SK-N-SH (cell line): Measurements from ENCODE around the gene MYD88. TPM values are rescaled to one million over a fixed set of nuclear protein-coding genes. Genes with fewer than 3 reads are reported as not detected.

Experiments used
- CTCF ChIA-PET: fragments of 300-600, 350-600 bp; formaldehyde crosslinking; extraction: SDS; loops from one replicate; lab custom pipeline; 2021; lab: Yijun Ruan, JAX
- POLR2A ChIA-PET: fragments of 350-600 bp; sonication (Branson Sonifier 250); formaldehyde crosslinking; extraction: SDS; loops from one replicate; lab custom pipeline; 2020; ENCODE audit warnings: antibody characterized with exemption, inconsistent platforms; lab: Yijun Ruan, JAX
- DNase-seq: peaks from one replicate; pipeline ENCODE4 v3.0.0; 2012
- H2AFZ ChIP-seq: fragments of 200-600 bp; sonication (generic); 2 replicates; pipeline ENCODE4 v1.8.1; 2016; ENCODE audit warnings: antibody characterized with exemption, mild to moderate bottlenecking, low read depth
- H3F3A ChIP-seq: fragments of 200-600 bp; sonication (generic); replicated peaks from 2 replicates; pipeline ENCODE3; 2016; ENCODE audit warnings: antibody characterized with exemption, mild to moderate bottlenecking; ENCODE audit not compliant: insufficient read depth
- H3K27ac ChIP-seq, 2 experiments: fragments of 200-500 bp in 1 of 2; fragments of 200-600 bp in 1 of 2; sonication (Bioruptor generic) in 1 of 2; sonication (generic), shearing (Covaris generic) in 1 of 2; 2 replicates each; pipeline versions ENCODE4 v1.5.1 to v1.6.1; 2014 to 2016; ENCODE audit warnings: low read depth in 2 of 2, inconsistent platforms in 1 of 2, low read length in 1 of 2, mild to moderate bottlenecking in 1 of 2, mixed read lengths in 1 of 2
- H3K27me3 ChIP-seq: fragments of 200-600 bp; sonication (generic), shearing (Covaris generic); 2 replicates; pipeline ENCODE4 v1.6.1; 2016; ENCODE audit warnings: mixed run types; ENCODE audit not compliant: insufficient read depth
- H3K36me3 ChIP-seq, 2 experiments: fragments of 200-500 bp in 1 of 2; fragments of 200-600 bp in 1 of 2; sonication (Bioruptor generic) in 1 of 2; sonication (generic) in 1 of 2; replicated peaks in 1 of 2; 2 replicates each; pipeline versions ENCODE3 to v1.5.1; 2014 to 2016; ENCODE audit warnings: low read length in 1 of 2, mild to moderate bottlenecking in 1 of 2; ENCODE audit not compliant: insufficient read depth in 2 of 2, control insufficient read depth in 1 of 2
- H3K4me1 ChIP-seq, 2 experiments: fragments of 200-500 bp in 1 of 2; fragments of 200-600 bp in 1 of 2; sonication (Bioruptor generic) in 1 of 2; sonication (generic), shearing (Covaris generic) in 1 of 2; 2 replicates each; pipeline versions ENCODE4 v1.5.1 to v1.6.1; 2014 to 2016; ENCODE audit warnings: low read depth in 1 of 2, low read length in 1 of 2, mixed run types in 1 of 2; ENCODE audit not compliant: insufficient read depth in 2 of 2, control insufficient read depth in 1 of 2
- H3K4me2 ChIP-seq: fragments of 200-600 bp; sonication (generic), shearing (Covaris generic); 2 replicates; pipeline ENCODE4 v1.6.1; 2017; ENCODE audit warnings: mixed run types
- H3K4me3 ChIP-seq, 2 experiments: fragments of 200-500 bp in 1 of 2; fragments of 200-600 bp in 1 of 2; sonication (Bioruptor generic) in 1 of 2; sonication (generic), shearing (Covaris generic) in 1 of 2; 2 replicates each; pipeline versions ENCODE4 v1.5.1 to v1.8.1; 2014 to 2016; ENCODE audit warnings: low read depth in 2 of 2, inconsistent platforms in 1 of 2, low read length in 1 of 2, mild to moderate bottlenecking in 1 of 2, mixed read lengths in 1 of 2, moderate library complexity in 1 of 2
- H3K79me2 ChIP-seq: fragments of 200-600 bp; sonication (generic); 2 replicates; pipeline ENCODE4 v1.8.1; 2017; ENCODE audit warnings: mild to moderate bottlenecking; ENCODE audit not compliant: insufficient read depth
- H3K9ac ChIP-seq: fragments of 200-600 bp; sonication (generic); 2 replicates; pipeline ENCODE4 v1.6.1; 2017; ENCODE audit warnings: mixed run types
- H3K9me2 ChIP-seq: fragments of 200-600 bp; sonication (generic); 2 replicates; pipeline ENCODE4 v1.6.1; 2017; ENCODE audit warnings: mixed run types
- H3K9me3 ChIP-seq: fragments of 200-600 bp; sonication (generic); 2 replicates; pipeline ENCODE4 v1.6.1; 2017; ENCODE audit warnings: mixed run types, mild to moderate bottlenecking, moderate library complexity
- H4K20me1 ChIP-seq: fragments of 200-600 bp; sonication (generic); 2 replicates; pipeline ENCODE4 v1.6.1; 2017; ENCODE audit warnings: mild to moderate bottlenecking, mixed run types; ENCODE audit not compliant: insufficient read depth
- CHD2 ChIP-seq: fragments of 150-350 bp; IDR thresholded peaks from 2 replicates; pipeline ENCODE4 v1.6.1; 2018; ENCODE audit warnings: low read length; ENCODE audit not compliant: partially characterized antibody
- ELF1 ChIP-seq: IDR thresholded peaks from 2 replicates; pipeline ENCODE4 v1.4.0; 2012
- FOSL2 ChIP-seq: IDR thresholded peaks from 2 replicates; pipeline ENCODE4 v1.4.0; 2012; ENCODE audit warnings: low read depth, mild to moderate bottlenecking, moderate library complexity, borderline replicate concordance
- FOXJ3 ChIP-seq: sonication (generic); formaldehyde crosslinking; IDR thresholded peaks from 2 replicates; pipeline ENCODE4 v1.5.1; 2020; ENCODE audit warnings: mild to moderate bottlenecking, missing genetic modification reagents
- FOXM1 ChIP-seq: IDR thresholded peaks from 2 replicates; pipeline ENCODE4 v1.4.0; 2012; ENCODE audit warnings: low read depth, mild to moderate bottlenecking
- JUND ChIP-seq: IDR thresholded peaks from 2 replicates; pipeline ENCODE4 v1.4.0; 2012
- NRF1 ChIP-seq: IDR thresholded peaks from 2 replicates; pipeline ENCODE4 v1.6.1; 2012; ENCODE audit warnings: low read depth, mild to moderate bottlenecking, low read length
- POLR2AphosphoS5 ChIP-seq: IDR thresholded peaks from 2 replicates; pipeline ENCODE4 v1.6.1; 2012; ENCODE audit warnings: low read depth, low read length
- RFX5 ChIP-seq: IDR thresholded peaks from 2 replicates; pipeline ENCODE4 v1.6.1; 2012; ENCODE audit warnings: mild to moderate bottlenecking, improper control_type of control experiment, low read length
- SIN3A ChIP-seq: IDR thresholded peaks from 2 replicates; pipeline ENCODE4 v1.6.1; 2012; ENCODE audit warnings: low read depth, mild to moderate bottlenecking, low read length, moderate library complexity, borderline replicate concordance
- SMC3 ChIP-seq: IDR thresholded peaks from 2 replicates; pipeline ENCODE4 v1.6.1; 2012; ENCODE audit warnings: low read depth, low read length, improper control_type of control experiment
- TAF1 ChIP-seq: IDR thresholded peaks from 2 replicates; pipeline ENCODE4 v1.6.1; 2012; ENCODE audit warnings: low read depth, mild to moderate bottlenecking, low read length, moderate library complexity, borderline replicate concordance
- TCF12 ChIP-seq: IDR thresholded peaks from 2 replicates; pipeline ENCODE4 v1.4.0; 2012
- WGBS: methylation state at CpG from one replicate; pipeline ENCODE4 v1.1.6; 2017; ENCODE audit warnings: low lambda C conversion rate; 5-methylcytosine and 5-hydroxymethylcytosine counted together
- polyA plus RNA-seq, 3 experiments: library from polyadenylated mRNA; depleted of rRNA; stranded (reverse); fragments of >200 nt; gene quantifications; 2 replicates each; pipeline ENCODE4 v1.2.3, GENCODE V29; 2012
- TF ChIP-seq, protein P1 (sequence below): fragments of 150-350 bp; IDR thresholded peaks from 2 replicates; pipeline ENCODE4 v1.6.1; 2016; ENCODE audit warnings: mild to moderate bottlenecking, low read depth, low read length
- TF ChIP-seq, protein P2 (sequence below): IDR thresholded peaks from 2 replicates; pipeline ENCODE4; 2012
- TF ChIP-seq, protein P3 (sequence below): IDR thresholded peaks from 2 replicates; pipeline ENCODE4 v1.4.0; 2012; ENCODE audit warnings: low read depth
- TF ChIP-seq, protein P4 (sequence below): fragments of 200-600 bp; sonication (generic); IDR thresholded peaks from 2 replicates; pipeline ENCODE4 v1.6.1; 2017; ENCODE audit warnings: antibody characterized with exemption, mild to moderate bottlenecking, moderate library complexity
- TF ChIP-seq, protein P5 (sequence below): IDR thresholded peaks from 2 replicates; pipeline ENCODE4 v1.6.1; 2012; ENCODE audit warnings: mild to moderate bottlenecking, low read depth, low read length, moderate library complexity
- TF ChIP-seq, protein P6 (sequence below): IDR thresholded peaks from 2 replicates; pipeline ENCODE4 v1.4.0; 2012; ENCODE audit warnings: low read depth, borderline replicate concordance

Gene MYD88
- polyA plus RNA-seq, 1 of the 3 experiments (the other 2 are of a cell fraction): 24.0 TPM

- Histone ChIP-seq H3K27me3 (peaks cover 5% of the 10 kb centered on the region; the same call in 1 of the 2 replicates), H3K9me3 (peaks cover under 1% of the 10 kb centered on the region; the same call in 1 of the 2 replicates), H3K4me2 (no peak overlapping the region), H3K9me2 (no peaks in the 10 kb centered on the region), H3K4me1 (no peaks in the 10 kb centered on the region; a peak in 1 of 4 replicates), H3K36me3 (no peaks in the 10 kb centered on the region), H3F3A (no peaks in the 10 kb centered on the region), H3K79me2 (no peaks in the 10 kb centered on the region), H2AFZ (no peak overlapping the region), H3K27ac (no peak overlapping the region), H3K4me3 (no peak overlapping the region), H4K20me1 (no peaks in the 10 kb centered on the region), H3K9ac (no peak overlapping the region)
- TF ChIP-seq, protein P1, sequence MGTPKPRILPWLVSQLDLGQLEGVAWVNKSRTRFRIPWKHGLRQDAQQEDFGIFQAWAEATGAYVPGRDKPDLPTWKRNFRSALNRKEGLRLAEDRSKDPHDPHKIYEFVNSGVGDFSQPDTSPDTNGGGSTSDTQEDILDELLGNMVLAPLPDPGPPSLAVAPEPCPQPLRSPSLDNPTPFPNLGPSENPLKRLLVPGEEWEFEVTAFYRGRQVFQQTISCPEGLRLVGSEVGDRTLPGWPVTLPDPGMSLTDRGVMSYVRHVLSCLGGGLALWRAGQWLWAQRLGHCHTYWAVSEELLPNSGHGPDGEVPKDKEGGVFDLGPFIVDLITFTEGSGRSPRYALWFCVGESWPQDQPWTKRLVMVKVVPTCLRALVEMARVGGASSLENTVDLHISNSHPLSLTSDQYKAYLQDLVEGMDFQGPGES: no peak
- TF ChIP-seq ELF1 (no peak), NRF1 (no peak), RFX5 (no peak), SMC3 (no peak), TCF12 (no peak)
- TF ChIP-seq, protein P2, sequence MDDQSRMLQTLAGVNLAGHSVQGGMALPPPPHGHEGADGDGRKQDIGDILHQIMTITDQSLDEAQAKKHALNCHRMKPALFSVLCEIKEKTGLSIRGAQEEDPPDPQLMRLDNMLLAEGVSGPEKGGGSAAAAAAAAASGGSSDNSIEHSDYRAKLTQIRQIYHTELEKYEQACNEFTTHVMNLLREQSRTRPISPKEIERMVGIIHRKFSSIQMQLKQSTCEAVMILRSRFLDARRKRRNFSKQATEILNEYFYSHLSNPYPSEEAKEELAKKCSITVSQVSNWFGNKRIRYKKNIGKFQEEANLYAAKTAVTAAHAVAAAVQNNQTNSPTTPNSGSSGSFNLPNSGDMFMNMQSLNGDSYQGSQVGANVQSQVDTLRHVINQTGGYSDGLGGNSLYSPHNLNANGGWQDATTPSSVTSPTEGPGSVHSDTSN: no peak
- WGBS: 23% methylated on average over 5 of the region's 5 CpGs
- no peak for DNase-seq
- ChIA-PET CTCF (no interaction called here), POLR2A (no interaction called here)
Measured at GRCh38 chr3:38099518-38099917, 38.9 kb upstream of the MYD88 start.

DNA sequence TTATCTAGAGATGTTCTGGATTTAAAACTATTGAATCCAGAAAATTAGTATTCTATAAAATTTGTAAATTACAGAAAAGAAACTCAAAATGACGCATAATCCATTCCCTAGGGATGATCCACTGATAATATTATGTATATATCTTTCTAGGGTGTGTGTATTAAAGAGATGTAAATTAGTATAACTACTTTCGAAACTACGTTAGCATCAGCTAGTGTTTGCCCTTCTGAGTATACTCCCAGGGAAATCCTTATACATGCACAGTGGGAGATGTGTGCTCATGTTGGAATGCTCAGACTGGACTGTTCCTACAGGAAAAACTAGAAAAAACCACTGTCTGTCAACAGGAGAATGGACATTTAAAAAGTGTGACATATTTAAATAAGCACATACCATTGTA lies 38.0 kb upstream of the MYD88 start:
- CTCF ChIA-PET: no interaction called here
- TF ChIP-seq, protein P3, sequence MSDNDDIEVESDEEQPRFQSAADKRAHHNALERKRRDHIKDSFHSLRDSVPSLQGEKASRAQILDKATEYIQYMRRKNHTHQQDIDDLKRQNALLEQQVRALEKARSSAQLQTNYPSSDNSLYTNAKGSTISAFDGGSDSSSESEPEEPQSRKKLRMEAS: no peak
- TF ChIP-seq, protein P4, sequence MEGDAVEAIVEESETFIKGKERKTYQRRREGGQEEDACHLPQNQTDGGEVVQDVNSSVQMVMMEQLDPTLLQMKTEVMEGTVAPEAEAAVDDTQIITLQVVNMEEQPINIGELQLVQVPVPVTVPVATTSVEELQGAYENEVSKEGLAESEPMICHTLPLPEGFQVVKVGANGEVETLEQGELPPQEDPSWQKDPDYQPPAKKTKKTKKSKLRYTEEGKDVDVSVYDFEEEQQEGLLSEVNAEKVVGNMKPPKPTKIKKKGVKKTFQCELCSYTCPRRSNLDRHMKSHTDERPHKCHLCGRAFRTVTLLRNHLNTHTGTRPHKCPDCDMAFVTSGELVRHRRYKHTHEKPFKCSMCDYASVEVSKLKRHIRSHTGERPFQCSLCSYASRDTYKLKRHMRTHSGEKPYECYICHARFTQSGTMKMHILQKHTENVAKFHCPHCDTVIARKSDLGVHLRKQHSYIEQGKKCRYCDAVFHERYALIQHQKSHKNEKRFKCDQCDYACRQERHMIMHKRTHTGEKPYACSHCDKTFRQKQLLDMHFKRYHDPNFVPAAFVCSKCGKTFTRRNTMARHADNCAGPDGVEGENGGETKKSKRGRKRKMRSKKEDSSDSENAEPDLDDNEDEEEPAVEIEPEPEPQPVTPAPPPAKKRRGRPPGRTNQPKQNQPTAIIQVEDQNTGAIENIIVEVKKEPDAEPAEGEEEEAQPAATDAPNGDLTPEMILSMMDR: no peak
- TF ChIP-seq, protein P5, sequence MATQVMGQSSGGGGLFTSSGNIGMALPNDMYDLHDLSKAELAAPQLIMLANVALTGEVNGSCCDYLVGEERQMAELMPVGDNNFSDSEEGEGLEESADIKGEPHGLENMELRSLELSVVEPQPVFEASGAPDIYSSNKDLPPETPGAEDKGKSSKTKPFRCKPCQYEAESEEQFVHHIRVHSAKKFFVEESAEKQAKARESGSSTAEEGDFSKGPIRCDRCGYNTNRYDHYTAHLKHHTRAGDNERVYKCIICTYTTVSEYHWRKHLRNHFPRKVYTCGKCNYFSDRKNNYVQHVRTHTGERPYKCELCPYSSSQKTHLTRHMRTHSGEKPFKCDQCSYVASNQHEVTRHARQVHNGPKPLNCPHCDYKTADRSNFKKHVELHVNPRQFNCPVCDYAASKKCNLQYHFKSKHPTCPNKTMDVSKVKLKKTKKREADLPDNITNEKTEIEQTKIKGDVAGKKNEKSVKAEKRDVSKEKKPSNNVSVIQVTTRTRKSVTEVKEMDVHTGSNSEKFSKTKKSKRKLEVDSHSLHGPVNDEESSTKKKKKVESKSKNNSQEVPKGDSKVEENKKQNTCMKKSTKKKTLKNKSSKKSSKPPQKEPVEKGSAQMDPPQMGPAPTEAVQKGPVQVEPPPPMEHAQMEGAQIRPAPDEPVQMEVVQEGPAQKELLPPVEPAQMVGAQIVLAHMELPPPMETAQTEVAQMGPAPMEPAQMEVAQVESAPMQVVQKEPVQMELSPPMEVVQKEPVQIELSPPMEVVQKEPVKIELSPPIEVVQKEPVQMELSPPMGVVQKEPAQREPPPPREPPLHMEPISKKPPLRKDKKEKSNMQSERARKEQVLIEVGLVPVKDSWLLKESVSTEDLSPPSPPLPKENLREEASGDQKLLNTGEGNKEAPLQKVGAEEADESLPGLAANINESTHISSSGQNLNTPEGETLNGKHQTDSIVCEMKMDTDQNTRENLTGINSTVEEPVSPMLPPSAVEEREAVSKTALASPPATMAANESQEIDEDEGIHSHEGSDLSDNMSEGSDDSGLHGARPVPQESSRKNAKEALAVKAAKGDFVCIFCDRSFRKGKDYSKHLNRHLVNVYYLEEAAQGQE: no peak
- TF ChIP-seq POLR2AphosphoS5: no peak
- no peak for TF ChIP-seq FOXJ3 (CRISPR knock-in tag)
- no peak for TF ChIP-seq TAF1
- no peak for TF ChIP-seq NRF1
- TF ChIP-seq RFX5: no peak
- TF ChIP-seq JUND: no peak
- no peak for TF ChIP-seq TCF12
- TF ChIP-seq CHD2: no peak
- TF ChIP-seq FOSL2: no peak
- TF ChIP-seq, protein P6, sequence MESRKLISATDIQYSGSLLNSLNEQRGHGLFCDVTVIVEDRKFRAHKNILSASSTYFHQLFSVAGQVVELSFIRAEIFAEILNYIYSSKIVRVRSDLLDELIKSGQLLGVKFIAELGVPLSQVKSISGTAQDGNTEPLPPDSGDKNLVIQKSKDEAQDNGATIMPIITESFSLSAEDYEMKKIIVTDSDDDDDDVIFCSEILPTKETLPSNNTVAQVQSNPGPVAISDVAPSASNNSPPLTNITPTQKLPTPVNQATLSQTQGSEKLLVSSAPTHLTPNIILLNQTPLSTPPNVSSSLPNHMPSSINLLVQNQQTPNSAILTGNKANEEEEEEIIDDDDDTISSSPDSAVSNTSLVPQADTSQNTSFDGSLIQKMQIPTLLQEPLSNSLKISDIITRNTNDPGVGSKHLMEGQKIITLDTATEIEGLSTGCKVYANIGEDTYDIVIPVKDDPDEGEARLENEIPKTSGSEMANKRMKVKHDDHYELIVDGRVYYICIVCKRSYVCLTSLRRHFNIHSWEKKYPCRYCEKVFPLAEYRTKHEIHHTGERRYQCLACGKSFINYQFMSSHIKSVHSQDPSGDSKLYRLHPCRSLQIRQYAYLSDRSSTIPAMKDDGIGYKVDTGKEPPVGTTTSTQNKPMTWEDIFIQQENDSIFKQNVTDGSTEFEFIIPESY: no peak
- no peak for TF ChIP-seq ELF1
- TF ChIP-seq SIN3A: no peak
- TF ChIP-seq FOXM1: no peak

More for the DNA sequence above, 38.0 kb upstream of the MYD88 start:
- H3K9ac ChIP-seq: no peak overlapping the region
- peaks cover 8% of the 10 kb centered on the region; the same call in 1 of the 2 replicates for H3K9me3 ChIP-seq
- H3K4me2 ChIP-seq: no peak overlapping the region
- H3K36me3 ChIP-seq: no peaks in the 10 kb centered on the region
- H3K4me3 ChIP-seq: no peak overlapping the region
- H3K79me2 ChIP-seq: no peaks in the 10 kb centered on the region
- no peaks in the 10 kb centered on the region for H3K9me2 ChIP-seq
- no peaks in the 10 kb centered on the region for H4K20me1 ChIP-seq
- H2AFZ ChIP-seq: no peak overlapping the region
- no peaks in the 10 kb centered on the region; a peak in 1 of 4 replicates for H3K4me1 ChIP-seq
- POLR2A ChIA-PET: no interaction called here
- peaks cover 5% of the 10 kb centered on the region; the same call in 1 of the 2 replicates for H3K27me3 ChIP-seq
- 68% methylated on average over 3 of the region's 3 CpGs for WGBS
- no peaks in the 10 kb centered on the region for H3F3A ChIP-seq
- DNase-seq: no peak
- H3K27ac ChIP-seq: no peak overlapping the region
